Omental fat pad (tissue), 4 donors: ENCODE measurements around the gene SFXN3. TPM values are rescaled to one million over a fixed set of nuclear protein-coding genes. Genes with fewer than 3 reads are reported as not detected.

Source experiments
- ATAC-seq: fragments of 150-250 bp; one replicate; pipeline ENCODE4 v1.9.1; 2016; ENCODE audit warnings: mild to moderate bottlenecking, moderate library complexity; ENCODE audit not compliant: low FRiP score
- DNase-seq: peaks from one replicate; pipeline ENCODE4 v3.0.0-alpha.2; 2019; ENCODE audit warnings: low spot score
- total RNA-seq, 4 donors: library from RNA; depleted of rRNA; stranded (reverse); fragments of >200 nt; gene quantifications; one replicate each; pipeline ENCODE4 v1.1.0, GENCODE V29; 2016
- TF ChIP-seq, protein P1 (sequence below), 3 donors: fragments of 450-650 bp; IDR thresholded peaks; one replicate each; pipeline ENCODE4 v1.5.1; 2016 to 2017; ENCODE audit warnings: antibody characterized with exemption in 3 of 3, mild to moderate bottlenecking in 3 of 3, moderate library complexity in 2 of 3

SFXN3 gene
- total RNA-seq, 4 donors from 2014 or later = 54.8 to 97.3 (median 71.2) TPM

DNA sequence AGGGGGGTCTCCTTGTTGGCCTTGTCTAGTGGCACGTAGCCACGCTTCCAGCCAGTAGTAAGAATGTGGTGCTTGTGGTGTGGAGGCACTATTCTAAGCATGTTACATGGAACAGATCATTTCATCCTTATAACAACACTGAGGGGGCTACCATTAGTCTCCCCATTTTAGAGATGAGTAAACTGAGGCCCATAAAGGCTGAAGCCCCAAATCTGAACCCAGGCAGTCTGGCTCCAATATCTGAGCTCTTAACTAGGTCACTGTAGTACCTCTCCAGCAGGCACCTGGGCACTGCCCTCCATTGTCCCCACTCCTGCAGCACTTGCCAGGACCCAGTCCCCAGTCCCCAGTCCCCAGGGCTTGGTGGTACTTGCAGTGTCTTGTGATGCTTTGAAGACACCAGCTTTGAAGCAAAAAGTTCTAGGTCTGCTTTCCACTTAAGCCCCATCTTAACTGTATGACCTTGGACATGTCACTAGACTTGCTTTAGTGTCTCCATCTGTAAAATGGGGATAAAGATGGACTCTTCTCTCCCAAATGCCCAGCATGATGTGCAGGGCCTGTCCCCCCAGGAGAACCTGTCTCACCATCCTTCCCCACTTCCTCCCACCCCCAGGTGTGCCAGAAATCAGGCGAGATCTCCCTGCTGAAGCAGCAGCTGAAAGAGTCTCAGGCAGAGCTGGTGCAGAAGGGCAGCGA is 25.0 kb upstream of the SFXN3 start:
- ATAC-seq = no peak
- DNase-seq = no peak
- TF ChIP-seq, protein P1, sequence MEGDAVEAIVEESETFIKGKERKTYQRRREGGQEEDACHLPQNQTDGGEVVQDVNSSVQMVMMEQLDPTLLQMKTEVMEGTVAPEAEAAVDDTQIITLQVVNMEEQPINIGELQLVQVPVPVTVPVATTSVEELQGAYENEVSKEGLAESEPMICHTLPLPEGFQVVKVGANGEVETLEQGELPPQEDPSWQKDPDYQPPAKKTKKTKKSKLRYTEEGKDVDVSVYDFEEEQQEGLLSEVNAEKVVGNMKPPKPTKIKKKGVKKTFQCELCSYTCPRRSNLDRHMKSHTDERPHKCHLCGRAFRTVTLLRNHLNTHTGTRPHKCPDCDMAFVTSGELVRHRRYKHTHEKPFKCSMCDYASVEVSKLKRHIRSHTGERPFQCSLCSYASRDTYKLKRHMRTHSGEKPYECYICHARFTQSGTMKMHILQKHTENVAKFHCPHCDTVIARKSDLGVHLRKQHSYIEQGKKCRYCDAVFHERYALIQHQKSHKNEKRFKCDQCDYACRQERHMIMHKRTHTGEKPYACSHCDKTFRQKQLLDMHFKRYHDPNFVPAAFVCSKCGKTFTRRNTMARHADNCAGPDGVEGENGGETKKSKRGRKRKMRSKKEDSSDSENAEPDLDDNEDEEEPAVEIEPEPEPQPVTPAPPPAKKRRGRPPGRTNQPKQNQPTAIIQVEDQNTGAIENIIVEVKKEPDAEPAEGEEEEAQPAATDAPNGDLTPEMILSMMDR (IDR thresholded peaks at IDR 0.05) = no peak

DNA sequence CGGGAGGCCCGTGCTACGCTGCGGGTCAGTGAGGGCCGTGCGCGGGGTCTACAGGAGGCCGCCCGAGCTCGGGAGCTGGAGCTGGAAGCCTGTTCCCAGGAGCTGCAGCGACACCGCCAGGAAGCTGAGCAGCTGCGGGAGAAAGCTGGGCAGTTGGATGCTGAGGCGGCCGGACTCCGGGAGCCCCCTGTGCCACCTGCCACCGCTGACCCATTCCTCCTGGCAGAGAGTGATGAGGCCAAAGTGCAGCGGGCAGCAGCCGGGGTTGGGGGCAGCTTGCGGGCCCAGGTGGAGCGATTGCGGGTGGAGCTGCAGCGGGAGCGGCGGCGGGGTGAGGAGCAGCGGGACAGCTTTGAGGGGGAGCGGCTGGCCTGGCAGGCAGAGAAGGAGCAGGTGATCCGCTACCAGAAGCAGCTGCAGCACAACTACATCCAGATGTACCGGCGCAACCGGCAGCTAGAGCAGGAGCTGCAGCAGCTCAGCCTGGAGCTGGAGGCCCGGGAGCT is 24.4 kb upstream of the SFXN3 start:
- TF ChIP-seq, protein P1 (IDR thresholded peaks at IDR 0.05) = no peak
- ATAC-seq (no peak), DNase-seq (no peak)

DNA sequence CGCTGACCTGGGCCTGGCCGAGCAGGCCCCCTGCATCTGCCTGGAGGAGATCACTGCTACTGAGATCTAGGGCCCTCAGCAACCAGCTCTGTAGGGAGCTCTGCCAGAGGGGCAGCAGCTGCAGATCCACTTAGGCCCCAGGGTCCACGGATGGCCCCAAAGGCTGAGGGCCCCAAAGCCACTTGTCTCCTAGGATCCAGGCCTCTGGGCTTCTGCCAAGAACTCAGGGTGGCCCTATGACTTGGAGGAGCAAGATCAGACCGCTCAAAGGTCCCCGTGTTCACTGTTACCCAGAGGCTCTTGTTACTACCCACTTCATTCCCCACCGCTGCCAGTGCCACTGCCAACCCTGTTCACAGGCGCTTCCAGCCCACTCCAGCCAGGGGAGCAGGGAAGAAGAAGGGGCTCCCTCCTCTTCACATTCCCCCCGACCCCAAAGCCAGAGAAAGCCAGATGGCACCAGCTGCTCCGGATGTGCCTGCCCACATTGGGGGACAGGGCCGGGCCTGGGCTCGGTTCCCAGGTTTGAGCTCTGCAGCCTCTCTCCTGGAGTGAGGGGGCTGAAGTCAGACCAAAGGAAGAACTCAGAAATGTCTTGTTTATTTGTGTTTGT is 23.8 kb upstream of the SFXN3 start:
- DNase-seq (no peak), ATAC-seq (no peak)
- TF ChIP-seq, protein P1 (IDR thresholded peaks at IDR 0.05) = no peak

GRCh38 chr10:101007915-101008822 is 22.9 kb upstream of the SFXN3 start:
- DNase-seq (no peak), ATAC-seq (no peak)
- TF ChIP-seq, protein P1 (IDR thresholded peaks at IDR 0.05) = no peak

GRCh38 chr10:101008823-101009423 is 22.1 kb upstream of the SFXN3 start:
- ATAC-seq (no peak), DNase-seq (no peak)
- TF ChIP-seq, protein P1 (IDR thresholded peaks at IDR 0.05) = no peak

GRCh38 chr10:101010329-101010728 is 20.7 kb upstream of the SFXN3 start:
- no peak for DNase-seq
- no peak for ATAC-seq
- TF ChIP-seq, protein P1 (IDR thresholded peaks at IDR 0.05) = no peak
